GM12878 (cell line): Measurements from ENCODE around the gene TFAP2E. TPM values are rescaled to one million over a fixed set of nuclear protein-coding genes. Genes with fewer than 3 reads are reported as not detected.
A peak's percentile ranks its signal among the peaks of the same experiment; 100 is the strongest.

Experiments used
- ATAC-seq: fragments of 200-7000 bp; cut with Tn5 transposase; 3 replicates; pipeline ENCODE4 v1.9.1; 2020; ENCODE audit warnings: mild to moderate bottlenecking, moderate library complexity
- BruUV-seq: library from RNA; stranded (reverse); fragments of 400-500 nt; replicated peaks from 2 replicates; lab custom pipeline; 2021; lab: Mats Ljungman, UMichigan
- CTCF ChIA-PET: fragments of 300-600 bp; sonication (Branson Sonifier 250); formaldehyde crosslinking; extraction: SDS; loops from one replicate; lab custom pipeline; 2021; ENCODE audit warnings: inconsistent platforms; lab: Yijun Ruan, JAX
- POLR2A ChIA-PET: fragments of 350-600 bp; formaldehyde crosslinking; extraction: SDS; loops from one replicate; lab custom pipeline; 2021; ENCODE audit warnings: inconsistent platforms; lab: Charles Lee
- RAD21 ChIA-PET: fragments of 300-600 bp; sonication (Branson Sonifier 250); formaldehyde crosslinking; loops from one replicate; lab custom pipeline; 2023; ENCODE audit warnings: antibody characterized with exemption; ENCODE audit not compliant: unreplicated experiment; lab: Charles Lee
- SMC1A ChIA-PET: fragments of 300-600 bp; sonication (Branson Sonifier 250); formaldehyde crosslinking; loops from one replicate; lab custom pipeline; 2023; ENCODE audit not compliant: unreplicated experiment, uncharacterized antibody; lab: Charles Lee
- DNase-seq: peaks from one replicate; pipeline ENCODE4 v3.0.0-alpha.2; 2011; ENCODE audit warnings: low read depth, low spot score
- FAIRE-seq: peaks from 3 replicates; lab custom pipeline; 2011; peaks lifted over from hg19 to GRCh38; lab: Jason Lieb, UNC
- H2AFZ ChIP-seq: 2 replicates; pipeline ENCODE4 v1.6.0; 2011; ENCODE audit warnings: low read depth, low read length, control low read depth; ENCODE audit not compliant: control insufficient read depth
- H3K27ac ChIP-seq: 2 replicates; pipeline ENCODE4 v1.5.1; 2011; ENCODE audit warnings: control low read depth; ENCODE audit not compliant: control insufficient read depth, insufficient read depth
- H3K27me3 ChIP-seq, 2 experiments: replicated peaks in 1 of 2; 2 replicates each; pipeline versions ENCODE4 v1.6.0 to v1.6.1; 2011; ENCODE audit warnings: low read length in 1 of 2; ENCODE audit not compliant: control insufficient read depth in 2 of 2, insufficient read depth in 2 of 2
- H3K36me3 ChIP-seq, 2 experiments: 2 replicates each; pipeline ENCODE4 v1.5.1; 2011; ENCODE audit warnings: low read length in 1 of 2; ENCODE audit not compliant: control insufficient read depth in 2 of 2, insufficient read depth in 2 of 2
- H3K4me1 ChIP-seq: 2 replicates; pipeline ENCODE4 v1.6.1; 2011; ENCODE audit warnings: mild to moderate bottlenecking, low read length, moderate library complexity, mixed read lengths; ENCODE audit not compliant: control insufficient read depth, insufficient read depth
- H3K4me2 ChIP-seq: 2 replicates; pipeline ENCODE4 v1.6.0; 2011; ENCODE audit warnings: control low read depth; ENCODE audit not compliant: control insufficient read depth, insufficient read depth
- H3K4me3 ChIP-seq: fragments of 200-600 bp; sonication (generic); 2 replicates; pipeline ENCODE4 v1.5.1; 2016
- H3K79me2 ChIP-seq: 2 replicates; pipeline ENCODE4 v1.6.0; 2011; ENCODE audit warnings: low read length; ENCODE audit not compliant: control insufficient read depth, insufficient read depth
- H3K9ac ChIP-seq: 2 replicates; pipeline ENCODE4 v1.8.0; 2011; ENCODE audit warnings: low read length, control low read depth, mixed read lengths; ENCODE audit not compliant: control insufficient read depth, insufficient read depth
- H3K9me3 ChIP-seq: replicated peaks from 3 replicates; pipeline ENCODE4 v1.5.1; 2011; ENCODE audit warnings: mild to moderate bottlenecking, low read length; ENCODE audit not compliant: control insufficient read depth, insufficient read depth
- H4K20me1 ChIP-seq: 2 replicates; pipeline ENCODE4 v1.6.0; 2011; ENCODE audit not compliant: control insufficient read depth, insufficient read depth
- CBX5 ChIP-seq: sonication (generic); IDR thresholded peaks from 2 replicates; pipeline ENCODE4 v1.6.1; 2016; ENCODE audit warnings: low read depth, moderate library complexity, mild to moderate bottlenecking, inconsistent platforms
- CEBPB ChIP-seq, 2 experiments: fragments of 150-350 bp in 1 of 2; IDR thresholded peaks; 2 replicates each; pipeline ENCODE4 v1.6.1; 2012 to 2014; ENCODE audit warnings: low read depth in 2 of 2, low read length in 2 of 2, borderline replicate concordance in 1 of 2, inconsistent platforms in 1 of 2
- FOXM1 ChIP-seq: IDR thresholded peaks from 2 replicates; pipeline ENCODE4 v1.6.1; 2012; ENCODE audit warnings: low read depth, mild to moderate bottlenecking, inconsistent platforms, low read length, moderate library complexity
- GABPA ChIP-seq: IDR thresholded peaks from 2 replicates; pipeline ENCODE4 v1.6.1; 2014; ENCODE audit warnings: antibody characterized with exemption, low read depth, mild to moderate bottlenecking, inconsistent platforms
- IRF4 ChIP-seq: IDR thresholded peaks from 2 replicates; pipeline ENCODE4 v1.6.1; 2011; ENCODE audit warnings: low read depth, low read length
- LARP7 ChIP-seq: fragments of 450-650 bp; IDR thresholded peaks from 2 replicates; pipeline ENCODE4 v1.6.1; 2017; ENCODE audit warnings: mild to moderate bottlenecking
- POLR2AphosphoS5 ChIP-seq: IDR thresholded peaks from 2 replicates; pipeline ENCODE4 v1.6.1; 2011; ENCODE audit warnings: mild to moderate bottlenecking, low read length, inconsistent platforms
- RAD51 ChIP-seq: fragments of 450-650 bp; IDR thresholded peaks from 2 replicates; pipeline ENCODE4 v1.6.1; 2016; ENCODE audit warnings: moderate library complexity, mild to moderate bottlenecking, inconsistent platforms
- RB1 ChIP-seq: fragments of 450-650 bp; formaldehyde crosslinking; IDR thresholded peaks from 2 replicates; pipeline ENCODE4 v1.6.1; 2017; ENCODE audit warnings: mild to moderate bottlenecking, borderline replicate concordance
- SRF ChIP-seq, 2 experiments: IDR thresholded peaks; 2 replicates each; pipeline ENCODE4 v1.6.1; 2011; ENCODE audit warnings: low read depth in 2 of 2, low read length in 2 of 2, mild to moderate bottlenecking in 1 of 2, moderate library complexity in 1 of 2
- WGBS: methylation state at CpG from one replicate; pipeline ENCODE4 v1.1.6; 2016; ENCODE audit warnings: low lambda C conversion rate; ENCODE audit not compliant: insufficient replicate concordance, insufficient coverage; ENCODE audit errors: missing lambda C conversion rate; 5-methylcytosine and 5-hydroxymethylcytosine counted together
- in situ Hi-C: fragments of 300-500 bp; cut with MboI; formaldehyde crosslinking; loops from 9 replicates; pipeline ENCODE4 v1.14.3; 2018; ENCODE audit warnings: mixed read lengths
- intact Hi-C: fragments of 100-400 bp; cut with micrococcal nuclease; formaldehyde crosslinking; loops from one replicate; pipeline ENCODE4 v1.14.2; 2022; ENCODE audit not compliant: unreplicated experiment
- polyA plus RNA-seq, 11 experiments: library from polyadenylated mRNA; depleted of rRNA in 4 of 11; unstranded in 6 of 11; stranded (reverse) in 5 of 11; fragments of >200 nt; fragmentation: Nextera tagmentation in 4 of 11; fragmentation: Illumina TruSeq in 1 of 11; extraction: Ambion mirVana in 4 of 11; extraction: Trizol in 1 of 11; gene quantifications; 1 replicate in 1 of 11; 2 replicates in 10 of 11; pipeline versions ENCODE4 v1.2.1 to v1.2.3, GENCODE V29; 2011 to 2016; ENCODE audit warnings: inconsistent platforms in 2 of 11, missing spikeins in 2 of 11, low read depth in 1 of 11
- total RNA-seq, 4 experiments: library from RNA; depleted of rRNA in 3 of 4; stranded (reverse); fragments of >200 nt in 3 of 4; fragmentation: Illumina TruSeq in 1 of 4; extraction: Trizol in 1 of 4; gene quantifications; 2 replicates each; pipeline versions ENCODE4 v1.2.1 to v1.2.3, GENCODE V29; 2013 to 2021
- TF ChIP-seq, protein P1 (sequence below): fragments of 450-650 bp; conservative IDR thresholded peaks from 2 replicates; pipeline ENCODE4 v1.6.1; 2017; ENCODE audit warnings: mild to moderate bottlenecking, moderate library complexity
- TF ChIP-seq, protein P2 (sequence below): fragments of 450-650 bp; IDR thresholded peaks from 2 replicates; pipeline ENCODE4 v1.6.1; 2017; ENCODE audit warnings: antibody characterized with exemption, mild to moderate bottlenecking, moderate library complexity

The TFAP2E gene
- total and polyA plus RNA-seq, 10 of the 15 experiments (the other 5 are each of a cell fraction or from before 2014, with no cell fraction given): 0.10 to 1.1 (median 0.43) TPM

DNA sequence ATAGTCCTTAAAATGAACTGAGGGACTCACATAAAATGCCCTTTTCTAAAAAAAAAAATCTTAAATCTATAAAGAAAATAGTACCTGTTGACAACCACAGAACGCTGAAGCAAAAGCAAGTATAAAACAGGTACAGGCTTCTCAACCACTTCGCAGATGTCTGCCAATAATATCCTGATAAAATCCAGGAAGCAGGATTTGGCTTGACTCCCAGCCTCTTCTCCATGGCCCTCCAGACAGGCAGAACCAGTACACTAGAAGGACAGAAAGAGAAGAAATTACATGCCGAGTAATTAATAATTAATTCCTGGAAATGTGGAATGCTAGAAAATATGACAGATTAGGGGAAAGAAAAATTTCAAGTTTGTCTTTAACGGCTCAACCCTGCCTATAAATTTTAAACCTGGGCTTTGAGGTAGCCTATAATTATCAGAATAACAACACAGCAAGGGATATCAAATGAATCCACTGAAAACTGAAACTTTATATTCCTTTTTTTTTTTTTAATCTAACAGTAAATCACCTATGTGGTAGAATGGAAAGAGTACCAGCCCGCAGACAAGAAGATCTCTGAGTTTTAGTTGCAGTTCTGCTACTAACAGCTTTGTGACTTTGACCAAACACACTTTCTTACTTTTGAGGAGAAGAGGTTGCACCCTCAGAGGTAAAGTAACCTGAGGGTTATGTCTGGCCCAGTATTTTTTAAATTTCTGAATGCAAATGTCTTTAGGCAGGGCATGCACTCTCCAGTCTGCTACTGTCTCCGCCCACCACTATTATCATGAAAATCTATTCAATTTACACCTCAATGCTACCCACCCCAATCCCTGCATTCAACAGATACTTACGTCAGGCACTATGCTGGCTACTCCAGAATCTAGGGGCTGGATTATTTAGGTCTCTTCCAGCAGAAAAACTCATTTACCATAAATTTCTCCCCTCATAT lies 18.6 kb upstream of the TFAP2E start:
- ChIA-PET RAD21 (interaction anchor here (3.5 kb wide), 1 partner anchor 103 kb away, joined by 35 read pairs; no protein-coding TSS in a partner anchor), CTCF (interaction anchor here (1.0 to 3.9 kb wide), 4 partner anchors 10 to 162 kb away, joined by 4 to 40 read pairs (median 12); no protein-coding TSS in a partner anchor), POLR2A (no interaction called here), SMC1A (interaction anchor here (2.1 to 7.2 kb wide), 2 partner anchors 102 to 103 kb away, joined by 20 to 67 read pairs; no protein-coding TSS in a partner anchor)
- intact Hi-C loops (no loop called here), in situ Hi-C loops (no loop called here)
- no peak overlapping the region for H2AFZ ChIP-seq
- 96% methylated on average over 7 of the region's 7 CpGs for WGBS
- no peak for TF ChIP-seq LARP7
- no peak for TF ChIP-seq SRF (IDR thresholded peaks at IDR 0.05; ENCODE audit: low read depth in 2 of 2, low read length in 2 of 2)
- TF ChIP-seq, protein P1, sequence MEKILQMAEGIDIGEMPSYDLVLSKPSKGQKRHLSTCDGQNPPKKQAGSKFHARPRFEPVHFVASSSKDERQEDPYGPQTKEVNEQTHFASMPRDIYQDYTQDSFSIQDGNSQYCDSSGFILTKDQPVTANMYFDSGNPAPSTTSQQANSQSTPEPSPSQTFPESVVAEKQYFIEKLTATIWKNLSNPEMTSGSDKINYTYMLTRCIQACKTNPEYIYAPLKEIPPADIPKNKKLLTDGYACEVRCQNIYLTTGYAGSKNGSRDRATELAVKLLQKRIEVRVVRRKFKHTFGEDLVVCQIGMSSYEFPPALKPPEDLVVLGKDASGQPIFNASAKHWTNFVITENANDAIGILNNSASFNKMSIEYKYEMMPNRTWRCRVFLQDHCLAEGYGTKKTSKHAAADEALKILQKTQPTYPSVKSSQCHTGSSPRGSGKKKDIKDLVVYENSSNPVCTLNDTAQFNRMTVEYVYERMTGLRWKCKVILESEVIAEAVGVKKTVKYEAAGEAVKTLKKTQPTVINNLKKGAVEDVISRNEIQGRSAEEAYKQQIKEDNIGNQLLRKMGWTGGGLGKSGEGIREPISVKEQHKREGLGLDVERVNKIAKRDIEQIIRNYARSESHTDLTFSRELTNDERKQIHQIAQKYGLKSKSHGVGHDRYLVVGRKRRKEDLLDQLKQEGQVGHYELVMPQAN: no peak
- no peak for TF ChIP-seq RAD51
- no peak for TF ChIP-seq IRF4
- TF ChIP-seq, protein P2, sequence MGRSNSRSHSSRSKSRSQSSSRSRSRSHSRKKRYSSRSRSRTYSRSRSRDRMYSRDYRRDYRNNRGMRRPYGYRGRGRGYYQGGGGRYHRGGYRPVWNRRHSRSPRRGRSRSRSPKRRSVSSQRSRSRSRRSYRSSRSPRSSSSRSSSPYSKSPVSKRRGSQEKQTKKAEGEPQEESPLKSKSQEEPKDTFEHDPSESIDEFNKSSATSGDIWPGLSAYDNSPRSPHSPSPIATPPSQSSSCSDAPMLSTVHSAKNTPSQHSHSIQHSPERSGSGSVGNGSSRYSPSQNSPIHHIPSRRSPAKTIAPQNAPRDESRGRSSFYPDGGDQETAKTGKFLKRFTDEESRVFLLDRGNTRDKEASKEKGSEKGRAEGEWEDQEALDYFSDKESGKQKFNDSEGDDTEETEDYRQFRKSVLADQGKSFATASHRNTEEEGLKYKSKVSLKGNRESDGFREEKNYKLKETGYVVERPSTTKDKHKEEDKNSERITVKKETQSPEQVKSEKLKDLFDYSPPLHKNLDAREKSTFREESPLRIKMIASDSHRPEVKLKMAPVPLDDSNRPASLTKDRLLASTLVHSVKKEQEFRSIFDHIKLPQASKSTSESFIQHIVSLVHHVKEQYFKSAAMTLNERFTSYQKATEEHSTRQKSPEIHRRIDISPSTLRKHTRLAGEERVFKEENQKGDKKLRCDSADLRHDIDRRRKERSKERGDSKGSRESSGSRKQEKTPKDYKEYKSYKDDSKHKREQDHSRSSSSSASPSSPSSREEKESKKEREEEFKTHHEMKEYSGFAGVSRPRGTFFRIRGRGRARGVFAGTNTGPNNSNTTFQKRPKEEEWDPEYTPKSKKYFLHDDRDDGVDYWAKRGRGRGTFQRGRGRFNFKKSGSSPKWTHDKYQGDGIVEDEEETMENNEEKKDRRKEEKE: no peak
- no peak for TF ChIP-seq RB1
- TF ChIP-seq POLR2AphosphoS5: no peak
- no peak for TF ChIP-seq CEBPB (IDR thresholded peaks at IDR 0.05; ENCODE audit: borderline replicate concordance in 1 of 2, low read depth in 2 of 2, low read length in 2 of 2)
- TF ChIP-seq CBX5: no peak
- no peak for TF ChIP-seq GABPA
- TF ChIP-seq FOXM1: no peak
- H3K4me3 ChIP-seq: peak overlapping the region; percentile 22; the same call in 1 of the 2 replicates
- H3K36me3 ChIP-seq: peaks cover 0 to 5% of the 10 kb centered on the region in 2 experiments; a peak in 3 of 4 replicates
- ATAC-seq (no peak), FAIRE-seq (no peak), DNase-seq (no peak)
- H3K9ac ChIP-seq: no peak overlapping the region
- H4K20me1 ChIP-seq: no peaks in the 10 kb centered on the region
- peaks cover 10% of the 10 kb centered on the region for H3K4me1 ChIP-seq
- H3K27ac ChIP-seq: no peak overlapping the region
- no TSS peak for BruUV-seq
- no peaks in the 10 kb centered on the region for H3K9me3 ChIP-seq
- peaks cover 44% of the 10 kb centered on the region for H3K79me2 ChIP-seq
- H3K4me2 ChIP-seq: peak overlapping the region; percentile 90; the same call in 1 of the 2 replicates
- no peaks in the 10 kb centered on the region for H3K27me3 ChIP-seq
